ENCODE data around the gene SLC16A10.

DNA sequence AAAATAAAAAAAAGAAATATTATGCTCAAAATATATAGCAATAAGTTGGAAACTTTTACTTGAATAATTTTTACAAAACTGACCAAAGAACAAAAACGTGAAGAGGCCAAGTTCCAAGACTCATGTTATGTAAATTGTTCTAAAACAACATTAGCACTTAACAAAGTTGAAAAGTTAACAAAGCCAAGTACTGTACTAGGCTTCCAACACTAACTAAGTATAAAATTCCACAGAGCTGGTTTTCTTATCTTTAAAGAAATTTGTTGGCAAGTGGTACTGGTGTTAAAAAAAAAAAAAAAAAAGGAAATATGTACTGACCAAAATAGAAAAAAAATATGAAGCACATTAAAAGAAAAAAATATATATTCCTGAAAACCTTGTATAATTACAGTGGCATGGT, 127.8 kb downstream of the SLC16A10 start:
- TF ChIP-seq, protein P1, sequence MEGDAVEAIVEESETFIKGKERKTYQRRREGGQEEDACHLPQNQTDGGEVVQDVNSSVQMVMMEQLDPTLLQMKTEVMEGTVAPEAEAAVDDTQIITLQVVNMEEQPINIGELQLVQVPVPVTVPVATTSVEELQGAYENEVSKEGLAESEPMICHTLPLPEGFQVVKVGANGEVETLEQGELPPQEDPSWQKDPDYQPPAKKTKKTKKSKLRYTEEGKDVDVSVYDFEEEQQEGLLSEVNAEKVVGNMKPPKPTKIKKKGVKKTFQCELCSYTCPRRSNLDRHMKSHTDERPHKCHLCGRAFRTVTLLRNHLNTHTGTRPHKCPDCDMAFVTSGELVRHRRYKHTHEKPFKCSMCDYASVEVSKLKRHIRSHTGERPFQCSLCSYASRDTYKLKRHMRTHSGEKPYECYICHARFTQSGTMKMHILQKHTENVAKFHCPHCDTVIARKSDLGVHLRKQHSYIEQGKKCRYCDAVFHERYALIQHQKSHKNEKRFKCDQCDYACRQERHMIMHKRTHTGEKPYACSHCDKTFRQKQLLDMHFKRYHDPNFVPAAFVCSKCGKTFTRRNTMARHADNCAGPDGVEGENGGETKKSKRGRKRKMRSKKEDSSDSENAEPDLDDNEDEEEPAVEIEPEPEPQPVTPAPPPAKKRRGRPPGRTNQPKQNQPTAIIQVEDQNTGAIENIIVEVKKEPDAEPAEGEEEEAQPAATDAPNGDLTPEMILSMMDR (IDR thresholded peaks at IDR 0.05): no peak
- no peak for TF ChIP-seq POLR2A (IDR thresholded peaks at IDR 0.05)

Measured in lower leg skin (tissue), 3 donors.